ENCODE data around the gene SEPTIN7.

Gene SEPTIN7

GRCh38 chr7:35839860-35840854, 39.3 kb downstream of the SEPTIN7 start:
- DNase-seq = no peak

GRCh38 chr7:35846816-35847412, 46.1 kb downstream of the SEPTIN7 start:
- DNase-seq = no peak

- DNase-seq = no peak
These were observed 47.9 kb downstream of the SEPTIN7 start for GRCh38 chr7:35848725-35849124.

GRCh38 chr7:35849158-35849831, 48.4 kb downstream of the SEPTIN7 start:
- no peak for DNase-seq

GRCh38 chr7:35849954-35850353, 49.1 kb downstream of the SEPTIN7 start:
- DNase-seq = no peak
